T-helper 1 cell (primary cell): ENCODE measurements around the gene CAB39L.

Source experiments
- DNase-seq, 5 donors: peaks; one replicate each; pipeline ENCODE4 v3.0.0-alpha.2; 2012 to 2020

The CAB39L gene

GRCh38 chr13:49441312-49441711 is 2.6 kb downstream of the CAB39L start:
- DNase-seq, result no peak

- no peak for DNase-seq
Observed at GRCh38 chr13:49439609-49440008, 4.3 kb downstream of the CAB39L start.

GRCh38 chr13:49437705-49438104 is 6.2 kb downstream of the CAB39L start:
- DNase-seq, result no peak

- DNase-seq, result no peak
Observed at GRCh38 chr13:49436890-49437289, 7.0 kb downstream of the CAB39L start.

- no peak for DNase-seq
Observed at GRCh38 chr13:49435992-49436391, 7.9 kb downstream of the CAB39L start.

GRCh38 chr13:49429121-49429520 is 14.7 kb downstream of the CAB39L start:
- no peak for DNase-seq

GRCh38 chr13:49428041-49428763 is 15.7 kb downstream of the CAB39L start:
- no peak for DNase-seq

- DNase-seq, result no peak
Observed at GRCh38 chr13:49424011-49424560, 19.8 kb downstream of the CAB39L start.

- peak in 1 of 5 donors; percentile 39 for DNase-seq
Observed at GRCh38 chr13:49421391-49421790, 22.5 kb downstream of the CAB39L start.

GRCh38 chr13:49419276-49419675 is 24.6 kb downstream of the CAB39L start:
- DNase-seq, result no peak

GRCh38 chr13:49418206-49418605 is 25.7 kb downstream of the CAB39L start:
- no peak for DNase-seq

- DNase-seq, result no peak
Observed at GRCh38 chr13:49417161-49417560, 26.7 kb downstream of the CAB39L start.

GRCh38 chr13:49412749-49413148 is 31.1 kb downstream of the CAB39L start:
- DNase-seq, result no peak

GRCh38 chr13:49411353-49411752 is 32.5 kb downstream of the CAB39L start:
- no peak for DNase-seq

GRCh38 chr13:49410477-49410876 is 33.4 kb downstream of the CAB39L start:
- no peak for DNase-seq

GRCh38 chr13:49410006-49410405 is 33.9 kb downstream of the CAB39L start:
- no peak for DNase-seq

- DNase-seq, result no peak
Observed at GRCh38 chr13:49409008-49409407, 34.9 kb downstream of the CAB39L start.

GRCh38 chr13:49407936-49408335 is 35.9 kb downstream of the CAB39L start:
- DNase-seq, result no peak

GRCh38 chr13:49407068-49407467 is 36.8 kb downstream of the CAB39L start:
- DNase-seq, result no peak

- DNase-seq, result no peak
Observed at GRCh38 chr13:49404703-49405020, 39.2 kb downstream of the CAB39L start.

GRCh38 chr13:49403996-49404702 is 39.7 kb downstream of the CAB39L start:
- DNase-seq, result no peak

GRCh38 chr13:49400755-49401659 is 42.9 kb downstream of the CAB39L start:
- DNase-seq, result no peak

GRCh38 chr13:49399801-49400472 is 43.9 kb downstream of the CAB39L start:
- no peak for DNase-seq
